NCI-H345 (cell line): ENCODE data around the gene CXCR2.
"Not testable (repeated sequence)": the region's sequence is repeated elsewhere in the genome, so short reads cannot be mapped to it uniquely, and the experiment has no call there.

ENCODE experiments used
- DNase-seq: peaks from one replicate; lab custom pipeline; 2025; lab: John Stamatoyannopoulos, UW

CXCR2 gene

GRCh38 chr2:218125626-218126080 lies at the start of gene CXCR2:
Gene CXCR2 (plus strand): TSS chr2:218126028. CDS start chr2:218134802, 8,774 bp downstream.
- DNase-seq, result no peak

GRCh38 chr2:218077464-218078216 lies 48.2 kb upstream of the CXCR2 start:
- DNase-seq, result no peak

DNA sequence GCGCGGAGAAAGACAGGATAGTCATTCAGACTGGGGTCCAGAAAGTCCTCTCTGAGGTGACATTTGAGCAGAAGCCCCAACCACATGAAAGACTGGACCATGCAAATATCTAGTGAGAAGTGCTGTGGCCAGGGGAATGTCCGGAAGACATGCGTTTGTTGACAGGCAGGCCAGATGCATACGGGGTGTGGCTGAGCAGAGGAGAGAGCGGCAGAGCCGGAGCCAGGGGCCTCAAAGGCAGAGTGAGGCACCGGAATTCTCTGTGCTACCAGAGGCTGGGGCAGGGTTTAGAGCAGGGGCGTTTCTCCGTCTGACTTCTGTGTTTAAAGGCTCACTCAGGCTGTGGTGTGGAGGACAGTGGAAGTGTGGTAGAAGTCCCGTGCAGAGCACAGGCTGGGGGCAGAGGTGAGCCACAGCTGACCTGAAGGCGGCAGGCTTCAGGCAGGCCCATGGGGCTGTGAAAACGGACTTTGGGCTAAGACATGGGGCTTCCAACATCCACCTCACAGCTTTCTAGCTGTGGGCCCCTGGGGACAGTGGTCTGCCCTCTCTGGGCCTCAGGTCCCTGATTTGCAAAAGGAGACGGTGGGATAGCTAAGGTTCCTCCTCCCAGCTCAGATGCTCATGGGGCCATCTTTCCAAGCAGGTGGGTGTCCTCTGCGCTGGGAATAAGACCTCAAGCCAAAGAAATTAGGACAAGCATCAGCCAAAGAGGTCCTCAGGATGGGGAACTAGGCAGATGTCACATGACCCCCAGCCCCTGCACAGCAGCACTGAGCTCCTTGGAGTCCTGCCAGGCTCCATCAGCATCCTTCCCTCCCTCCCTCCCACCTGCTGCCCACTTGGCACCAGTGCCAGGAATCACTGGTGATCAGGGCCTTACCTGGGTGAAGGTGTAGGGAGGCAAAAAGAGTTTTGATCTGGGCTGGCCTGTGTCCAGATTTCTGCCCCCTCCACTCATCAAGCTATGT lies 45.6 kb upstream of the CXCR2 start:
- DNase-seq, result peak; percentile 57

- DNase-seq, result no peak
Measured at GRCh38 chr2:218081063-218081462, 44.8 kb upstream of the CXCR2 start.

GRCh38 chr2:218081695-218082094 lies 44.1 kb upstream of the CXCR2 start:
- DNase-seq, result peak; percentile 13

- no peak for DNase-seq
Measured at GRCh38 chr2:218082586-218083351, 43.1 kb upstream of the CXCR2 start.

- no peak for DNase-seq
Measured at GRCh38 chr2:218083352-218083676, 42.5 kb upstream of the CXCR2 start.

- DNase-seq, result no peak
Measured at GRCh38 chr2:218086478-218086877, 39.4 kb upstream of the CXCR2 start.

- no peak for DNase-seq
Measured at GRCh38 chr2:218089259-218089658, 36.6 kb upstream of the CXCR2 start.

GRCh38 chr2:218091746-218092145 lies 34.1 kb upstream of the CXCR2 start:
- DNase-seq, result no peak

- DNase-seq, result no peak
Measured at GRCh38 chr2:218093879-218094278, 31.9 kb upstream of the CXCR2 start.

DNA sequence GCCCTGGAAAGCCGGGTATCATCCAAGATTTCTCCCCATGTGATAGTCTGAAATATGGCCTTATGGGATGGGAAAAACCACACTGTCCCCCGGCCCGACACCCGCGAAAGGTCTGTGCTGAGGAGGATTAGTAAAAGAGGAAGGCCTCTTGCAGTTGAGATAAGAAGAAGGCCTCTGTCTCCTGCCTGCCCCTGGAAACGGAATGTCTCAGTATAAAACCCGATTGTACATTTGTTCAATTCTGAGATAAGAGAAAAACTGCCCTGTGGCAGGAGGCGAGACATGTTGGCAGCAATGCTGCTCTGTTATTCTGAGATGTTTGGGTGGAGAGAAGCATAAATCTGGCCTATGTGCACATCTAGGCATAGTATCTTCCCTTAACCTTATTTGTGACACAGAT lies 30.0 kb upstream of the CXCR2 start:
- no peak for DNase-seq

DNA sequence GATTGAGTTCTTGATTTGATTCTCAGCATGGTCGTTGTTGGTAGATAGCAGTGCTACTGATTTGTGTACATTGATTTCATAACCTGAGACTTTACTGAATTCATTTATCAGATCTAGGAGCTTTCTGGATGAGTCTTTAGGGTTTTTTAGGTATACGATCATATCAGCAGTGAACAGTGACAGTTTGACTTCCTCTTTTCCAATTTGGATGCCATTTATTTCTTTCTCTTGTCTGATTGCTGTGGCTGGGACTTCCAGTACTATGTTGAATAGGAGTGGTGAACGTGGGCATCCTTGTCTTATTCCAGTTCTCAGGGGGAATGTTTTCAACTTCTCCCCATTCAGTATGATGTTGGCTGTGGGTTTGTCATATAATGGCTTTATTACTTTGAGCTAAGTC lies 27.9 kb upstream of the CXCR2 start:
- no peak for DNase-seq

DNA sequence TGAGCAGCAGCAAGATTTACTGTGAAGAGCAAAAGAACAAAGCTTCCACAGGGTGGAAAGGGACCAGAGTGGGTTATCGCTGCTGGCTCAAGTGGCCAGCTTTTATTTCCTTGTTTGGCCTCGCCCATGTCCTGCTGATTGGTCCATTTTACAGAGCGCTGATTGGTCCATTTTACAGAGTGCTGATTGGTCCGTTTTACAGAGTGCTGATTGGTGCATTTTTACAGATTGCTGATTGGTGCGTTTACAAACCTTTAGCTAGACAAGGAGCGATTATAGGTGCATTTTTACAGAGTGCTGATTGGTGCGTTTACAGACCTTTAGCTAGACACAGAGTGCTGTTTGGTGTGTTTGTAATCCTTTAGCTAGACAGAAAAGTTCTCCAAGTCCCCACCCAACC lies 17.0 kb upstream of the CXCR2 start:
- not testable (repeated sequence) for DNase-seq

DNA sequence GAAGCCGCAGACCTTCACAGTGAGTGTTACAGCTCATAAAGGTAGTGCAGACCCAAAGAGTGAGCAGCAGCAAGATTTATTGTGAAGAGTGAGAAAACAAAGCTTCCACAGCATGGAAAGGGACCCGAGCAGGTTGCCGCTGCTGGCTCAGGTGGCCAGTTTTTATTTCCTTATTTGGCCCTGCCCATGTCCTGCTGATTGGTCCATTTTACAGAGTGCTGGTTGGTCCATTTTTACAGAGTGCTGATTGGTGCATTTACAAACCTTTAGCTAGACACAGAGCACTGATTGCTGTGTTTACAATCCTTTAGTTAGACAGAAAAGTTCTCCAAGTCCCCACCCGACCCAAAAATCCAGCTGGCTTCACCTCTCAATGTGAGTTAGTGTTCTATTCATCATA lies 4.0 kb upstream of the CXCR2 start:
- not testable (repeated sequence) for DNase-seq

GRCh38 chr2:218122286-218122685 lies 3.5 kb upstream of the CXCR2 start:
- DNase-seq, result not testable (repeated sequence)

DNA sequence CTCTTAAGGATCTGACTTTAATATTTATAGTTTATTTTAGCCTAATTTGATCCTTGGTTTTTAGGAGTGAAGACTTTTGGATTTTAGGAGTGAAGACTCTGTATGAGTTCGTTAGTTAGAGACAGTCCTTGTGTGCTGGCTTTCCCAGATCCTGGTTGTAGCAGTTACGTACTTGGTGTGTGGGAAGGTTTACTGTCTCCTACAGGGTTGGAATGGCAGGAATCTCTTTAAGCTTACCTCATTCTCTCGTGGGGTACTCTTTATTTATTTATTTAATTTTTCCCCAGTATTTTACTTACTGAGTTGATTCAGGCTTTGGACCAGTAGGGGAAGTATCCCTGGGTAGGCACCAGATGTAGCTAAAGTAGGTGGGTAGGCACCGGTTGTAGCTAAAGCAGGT lies 1.8 kb upstream of the CXCR2 start:
- no peak for DNase-seq

GRCh38 chr2:218125095-218125494 lies 733 bp upstream of the CXCR2 start:
- no peak for DNase-seq

- no peak for DNase-seq
Measured at GRCh38 chr2:218127929-218128455, 2.2 kb downstream of the CXCR2 start.

DNA sequence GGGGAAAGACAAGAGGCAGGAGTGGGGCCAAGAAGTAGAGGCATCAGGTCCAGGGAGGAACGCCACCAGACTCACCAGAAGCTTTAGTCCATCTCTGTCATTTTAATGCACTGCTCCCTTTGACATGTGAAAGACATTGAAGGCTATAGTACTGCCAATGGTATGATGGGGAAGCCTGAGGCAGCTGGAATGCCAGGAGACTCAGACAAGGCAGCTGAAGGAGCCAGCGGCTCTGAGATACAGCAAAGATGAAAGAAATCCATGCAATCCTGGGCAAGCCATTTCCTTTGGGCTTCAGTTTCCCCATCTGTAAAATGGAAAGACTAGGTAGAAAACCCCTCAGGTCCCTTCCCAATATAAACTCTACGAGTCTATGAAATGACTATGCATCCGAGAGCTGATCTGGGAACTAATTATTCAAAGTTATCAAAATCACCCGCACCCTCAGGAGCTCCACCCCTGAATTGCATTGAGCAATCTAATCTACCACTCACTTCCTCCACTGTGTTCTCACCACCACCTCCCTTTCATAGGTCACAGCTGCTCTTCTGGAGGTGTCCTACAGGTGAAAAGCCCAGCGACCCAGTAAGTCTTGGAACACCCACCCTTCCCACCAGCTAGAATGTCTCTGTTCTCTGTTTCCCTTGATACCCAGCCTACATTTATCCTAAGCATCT lies 3.1 kb downstream of the CXCR2 start:
- no peak for DNase-seq

GRCh38 chr2:218129458-218130135 lies 3.8 kb downstream of the CXCR2 start:
- no peak for DNase-seq
